Esophagus muscularis mucosa (tissue), 3 donors: ENCODE results near the gene EML6.

Source experiments
- POLR2A ChIP-seq: fragments of 450-650 bp; IDR thresholded peaks from one replicate; pipeline ENCODE4 v1.6.1; 2017; ENCODE audit warnings: antibody characterized with exemption, moderate library complexity, mild to moderate bottlenecking, low read depth
- TF ChIP-seq, protein P1 (sequence below), 3 experiments: fragments of 200-600 bp in 2 of 3; fragments of 450-650 bp in 1 of 3; sonication (generic) in 2 of 3; IDR thresholded peaks; one replicate each; pipeline ENCODE4 v1.5.1; 2017 to 2019; ENCODE audit warnings: antibody characterized with exemption in 3 of 3, mild to moderate bottlenecking in 2 of 3, moderate library complexity in 1 of 3

DNA sequence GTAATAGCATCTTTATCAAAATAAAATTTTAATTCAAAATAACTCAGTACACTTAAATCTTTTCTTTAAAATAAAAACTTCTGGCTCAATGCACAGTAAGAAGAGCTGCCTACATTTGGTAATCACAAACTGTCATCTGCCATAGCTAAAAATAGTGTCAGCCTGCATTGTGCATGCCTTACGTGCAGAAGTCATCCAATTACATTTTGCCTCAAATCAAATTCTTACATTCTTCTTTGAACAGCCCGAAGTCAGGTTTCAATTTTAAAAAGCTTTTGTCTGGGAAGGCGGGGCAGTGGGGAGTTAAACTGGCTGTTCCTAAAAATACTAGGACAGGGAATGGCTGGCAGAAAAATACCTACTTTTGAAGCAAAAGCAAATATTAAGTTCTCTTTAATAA lies 275.7 kb downstream of the EML6 start:
- TF ChIP-seq POLR2A = no peak
- TF ChIP-seq, protein P1, sequence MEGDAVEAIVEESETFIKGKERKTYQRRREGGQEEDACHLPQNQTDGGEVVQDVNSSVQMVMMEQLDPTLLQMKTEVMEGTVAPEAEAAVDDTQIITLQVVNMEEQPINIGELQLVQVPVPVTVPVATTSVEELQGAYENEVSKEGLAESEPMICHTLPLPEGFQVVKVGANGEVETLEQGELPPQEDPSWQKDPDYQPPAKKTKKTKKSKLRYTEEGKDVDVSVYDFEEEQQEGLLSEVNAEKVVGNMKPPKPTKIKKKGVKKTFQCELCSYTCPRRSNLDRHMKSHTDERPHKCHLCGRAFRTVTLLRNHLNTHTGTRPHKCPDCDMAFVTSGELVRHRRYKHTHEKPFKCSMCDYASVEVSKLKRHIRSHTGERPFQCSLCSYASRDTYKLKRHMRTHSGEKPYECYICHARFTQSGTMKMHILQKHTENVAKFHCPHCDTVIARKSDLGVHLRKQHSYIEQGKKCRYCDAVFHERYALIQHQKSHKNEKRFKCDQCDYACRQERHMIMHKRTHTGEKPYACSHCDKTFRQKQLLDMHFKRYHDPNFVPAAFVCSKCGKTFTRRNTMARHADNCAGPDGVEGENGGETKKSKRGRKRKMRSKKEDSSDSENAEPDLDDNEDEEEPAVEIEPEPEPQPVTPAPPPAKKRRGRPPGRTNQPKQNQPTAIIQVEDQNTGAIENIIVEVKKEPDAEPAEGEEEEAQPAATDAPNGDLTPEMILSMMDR (IDR thresholded peaks at IDR 0.05) = no peak
